ENCODE data around the gene BTBD6.

The BTBD6 gene

DNA sequence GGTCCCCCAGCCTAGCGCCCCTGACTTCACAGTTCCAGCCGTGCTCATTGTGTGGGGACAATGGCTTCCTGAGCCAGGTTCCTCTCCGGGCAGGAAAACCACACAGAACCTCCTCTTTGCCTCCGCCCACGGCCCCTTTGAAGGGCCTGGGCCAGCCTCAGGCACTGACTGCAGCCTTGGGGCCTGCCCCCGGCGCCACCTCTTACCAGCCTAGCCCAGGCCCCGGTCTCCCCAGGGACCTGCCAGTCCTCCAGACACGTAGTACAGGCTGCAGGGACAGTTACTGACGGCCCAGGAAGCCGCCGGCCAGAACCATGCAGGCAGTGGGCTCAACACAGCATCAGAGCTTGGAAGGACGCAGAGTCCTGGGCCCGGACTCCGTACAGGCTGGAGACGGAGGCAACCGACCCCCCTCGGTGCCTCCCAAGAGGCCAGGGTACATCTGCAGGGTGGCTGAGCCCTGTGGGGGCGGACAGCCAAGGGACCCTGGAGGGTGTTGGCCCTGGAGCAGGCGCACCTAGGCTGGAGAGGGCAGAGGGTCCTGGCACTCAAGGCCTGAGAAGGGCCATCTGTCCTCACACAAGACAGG, 46.3 kb upstream of the BTBD6 start:
- H3K4me3 ChIP-seq (replicated peaks; ENCODE audit: low read depth, low read length), result no peak overlapping the region
- no peak for DNase-seq (ENCODE audit: extremely low read depth, low read depth)
- TF ChIP-seq, protein P1, sequence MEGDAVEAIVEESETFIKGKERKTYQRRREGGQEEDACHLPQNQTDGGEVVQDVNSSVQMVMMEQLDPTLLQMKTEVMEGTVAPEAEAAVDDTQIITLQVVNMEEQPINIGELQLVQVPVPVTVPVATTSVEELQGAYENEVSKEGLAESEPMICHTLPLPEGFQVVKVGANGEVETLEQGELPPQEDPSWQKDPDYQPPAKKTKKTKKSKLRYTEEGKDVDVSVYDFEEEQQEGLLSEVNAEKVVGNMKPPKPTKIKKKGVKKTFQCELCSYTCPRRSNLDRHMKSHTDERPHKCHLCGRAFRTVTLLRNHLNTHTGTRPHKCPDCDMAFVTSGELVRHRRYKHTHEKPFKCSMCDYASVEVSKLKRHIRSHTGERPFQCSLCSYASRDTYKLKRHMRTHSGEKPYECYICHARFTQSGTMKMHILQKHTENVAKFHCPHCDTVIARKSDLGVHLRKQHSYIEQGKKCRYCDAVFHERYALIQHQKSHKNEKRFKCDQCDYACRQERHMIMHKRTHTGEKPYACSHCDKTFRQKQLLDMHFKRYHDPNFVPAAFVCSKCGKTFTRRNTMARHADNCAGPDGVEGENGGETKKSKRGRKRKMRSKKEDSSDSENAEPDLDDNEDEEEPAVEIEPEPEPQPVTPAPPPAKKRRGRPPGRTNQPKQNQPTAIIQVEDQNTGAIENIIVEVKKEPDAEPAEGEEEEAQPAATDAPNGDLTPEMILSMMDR (IDR thresholded peaks at IDR 0.05; ENCODE audit: low read depth, low read length, missing control alignments), result no peak

DNA sequence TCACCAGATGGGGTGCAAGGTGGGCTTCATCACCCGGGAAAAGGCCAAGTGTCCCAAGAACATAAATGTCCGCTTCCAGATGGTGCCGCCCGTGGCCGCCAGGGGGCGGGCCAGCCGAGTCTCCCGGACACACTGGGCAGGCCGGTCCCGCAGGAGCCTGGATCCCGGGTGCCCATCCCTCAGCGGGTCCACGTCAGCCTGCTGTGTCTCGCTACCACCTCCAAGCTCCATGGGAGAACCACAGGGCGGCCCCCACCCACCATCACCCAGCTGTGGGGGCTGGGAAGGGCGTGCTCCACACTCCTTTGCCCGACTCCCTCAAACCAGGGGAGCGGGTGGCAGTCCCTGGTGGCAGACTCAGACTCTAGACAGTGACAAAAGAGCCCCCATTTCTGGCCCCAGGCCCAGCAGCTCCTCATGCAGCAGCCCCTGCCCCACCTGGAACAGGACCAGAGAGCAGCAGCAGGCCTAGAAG, 45.2 kb upstream of the BTBD6 start:
- H3K4me3 ChIP-seq (replicated peaks; ENCODE audit: low read depth, low read length), result no peak overlapping the region
- TF ChIP-seq, protein P1 (IDR thresholded peaks at IDR 0.05; ENCODE audit: low read depth, low read length, missing control alignments), result peak; percentile 88
- no peak for DNase-seq (ENCODE audit: extremely low read depth, low read depth)

DNA sequence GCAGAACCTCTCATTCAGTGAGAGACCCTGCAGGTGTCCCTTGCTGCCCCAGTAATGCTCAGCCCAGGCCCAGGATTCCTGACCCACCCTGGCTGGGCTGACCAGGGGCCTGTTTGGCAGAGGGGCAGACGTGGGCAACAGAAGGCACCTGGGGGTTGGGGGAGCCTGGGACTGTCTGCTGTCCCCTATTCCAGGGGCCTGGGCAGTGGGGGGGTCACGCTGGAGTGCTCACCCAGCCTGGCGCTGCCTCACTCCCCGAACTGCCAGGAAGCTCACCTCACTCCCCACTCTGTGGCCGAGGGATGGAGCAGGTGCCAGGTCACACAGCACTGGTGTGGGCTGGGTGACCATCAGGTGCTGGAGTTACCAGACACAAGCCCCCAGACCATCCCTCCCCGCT, 44.6 kb upstream of the BTBD6 start:
- TF ChIP-seq, protein P1 (IDR thresholded peaks at IDR 0.05; ENCODE audit: low read depth, low read length, missing control alignments), result no peak
- no peak overlapping the region for H3K4me3 ChIP-seq (replicated peaks; ENCODE audit: low read depth, low read length)
- no peak for DNase-seq (ENCODE audit: extremely low read depth, low read depth)

DNA sequence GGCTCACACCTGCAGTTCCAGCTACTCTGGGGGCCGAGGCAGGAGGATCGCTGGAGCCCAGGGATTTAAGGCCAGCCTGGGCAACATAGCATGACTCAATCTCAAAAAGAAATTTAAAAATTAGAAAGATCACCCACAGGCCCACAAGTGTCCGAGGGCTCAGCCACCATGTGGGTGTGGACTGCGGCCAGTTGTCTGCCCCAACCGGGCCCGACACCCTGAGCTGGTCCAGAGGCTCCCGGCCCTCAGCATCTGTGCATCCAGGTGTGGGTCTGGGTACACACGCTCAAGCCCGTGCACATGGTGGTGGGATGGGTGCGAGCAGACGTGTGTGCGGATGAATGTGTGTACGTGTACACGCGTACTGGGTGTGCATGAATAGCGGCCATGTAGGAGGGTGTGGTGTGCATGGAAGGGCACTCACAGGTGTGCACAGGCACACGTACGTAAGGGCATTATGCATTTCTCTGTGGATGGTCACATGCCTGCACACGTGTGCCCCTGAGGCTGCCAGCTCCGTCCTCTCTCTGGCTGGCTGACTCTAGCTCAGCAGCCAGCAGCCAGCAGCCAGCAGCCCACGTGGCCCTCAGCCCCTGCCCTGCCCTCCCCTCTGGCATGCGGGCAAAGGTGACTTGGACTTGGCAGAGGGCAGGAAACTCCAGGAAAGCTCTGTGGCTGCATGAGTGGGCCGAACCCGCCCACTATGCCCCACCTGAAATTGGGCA, 44.0 kb upstream of the BTBD6 start:
- no peak overlapping the region for H3K4me3 ChIP-seq (replicated peaks; ENCODE audit: low read depth, low read length)
- TF ChIP-seq, protein P1 (IDR thresholded peaks at IDR 0.05; ENCODE audit: low read depth, low read length, missing control alignments), result no peak
- DNase-seq (ENCODE audit: extremely low read depth, low read depth), result no peak

DNA sequence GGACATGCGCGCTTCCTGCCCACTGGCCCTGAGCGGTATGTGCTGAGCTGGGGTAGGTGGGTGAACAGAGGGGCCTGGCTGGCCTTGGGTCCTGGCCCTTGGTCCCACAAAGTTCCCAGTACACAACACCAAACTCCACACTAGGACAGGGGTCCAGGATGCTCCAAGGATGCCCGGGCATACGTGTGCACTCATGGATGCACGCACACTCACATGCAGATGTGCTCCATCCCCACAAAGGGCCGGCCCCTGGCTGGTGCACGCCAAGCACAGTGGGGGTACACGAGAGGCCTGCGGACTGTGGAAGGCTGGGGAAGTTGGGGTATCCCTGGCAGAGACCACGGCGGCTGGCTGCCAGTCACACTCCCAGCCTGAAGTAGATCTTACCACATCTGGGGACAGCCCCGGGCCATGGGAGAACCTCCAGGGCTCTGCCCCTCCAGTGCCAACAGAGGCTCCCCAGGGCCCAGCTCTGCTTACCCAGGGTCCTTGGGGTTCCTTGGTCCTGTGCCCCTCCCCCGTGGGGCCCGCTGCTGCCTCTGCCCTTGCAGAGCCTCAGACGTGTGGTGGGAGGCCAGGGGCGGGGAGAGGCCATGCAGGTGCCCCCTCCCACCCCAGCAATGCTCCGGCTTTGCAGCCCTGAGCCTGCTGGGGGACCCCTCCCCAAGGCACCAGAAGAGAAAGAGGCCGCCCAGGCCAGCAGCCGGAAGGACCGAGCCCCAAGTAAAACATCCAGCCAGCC, 43.2 kb upstream of the BTBD6 start:
- no peak for DNase-seq (ENCODE audit: extremely low read depth, low read depth)
- TF ChIP-seq, protein P1 (IDR thresholded peaks at IDR 0.05; ENCODE audit: low read depth, low read length, missing control alignments), result no peak
- H3K4me3 ChIP-seq (replicated peaks; ENCODE audit: low read depth, low read length), result no peak overlapping the region

DNA sequence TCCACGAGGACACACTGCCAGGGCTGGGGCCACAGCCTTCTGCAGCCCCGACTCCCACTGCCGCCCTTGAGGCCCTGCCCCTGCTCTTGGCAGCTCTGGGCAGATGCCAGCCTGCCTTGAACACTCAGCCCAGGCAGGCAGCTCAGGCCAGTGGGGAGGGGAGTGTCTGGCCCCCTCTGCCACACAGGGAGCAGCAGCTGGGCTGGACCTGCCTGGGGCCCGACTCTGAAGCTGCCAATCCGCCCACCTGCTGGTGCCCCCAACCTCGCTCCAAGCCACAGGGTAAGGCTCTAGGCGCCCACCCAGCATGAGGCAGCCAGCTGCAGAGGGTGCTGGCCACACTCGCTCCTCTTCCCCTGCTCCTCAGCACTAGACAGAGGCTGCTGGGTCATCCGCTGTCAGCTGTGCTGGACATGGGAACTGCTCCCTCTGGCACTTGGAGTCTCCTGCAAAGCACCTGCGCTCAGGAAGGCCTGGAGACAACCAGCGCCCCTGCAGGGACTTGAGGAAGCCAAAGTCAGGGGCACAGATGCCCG, 42.6 kb upstream of the BTBD6 start:
- no peak overlapping the region for H3K4me3 ChIP-seq (replicated peaks; ENCODE audit: low read depth, low read length)
- DNase-seq (ENCODE audit: extremely low read depth, low read depth), result no peak
- TF ChIP-seq, protein P1 (IDR thresholded peaks at IDR 0.05; ENCODE audit: low read depth, low read length, missing control alignments), result no peak

Data from HFF-Myc (cell line).